ENCODE measurements around the gene AGBL2.
"Not testable (repeated sequence)": the region's sequence is repeated elsewhere in the genome, so short reads cannot be mapped to it uniquely, and the experiment has no call there.

Gene AGBL2

GRCh38 chr11:47689480-47689879, 25.7 kb downstream of the AGBL2 start:
- no peak for FAIRE-seq

- FAIRE-seq, result no peak
These were observed 26.2 kb downstream of the AGBL2 start for GRCh38 chr11:47688991-47689390.

- FAIRE-seq, result no peak
These were observed 27.1 kb downstream of the AGBL2 start for GRCh38 chr11:47688111-47688510.

- FAIRE-seq, result not testable (repeated sequence)
These were observed 28.5 kb downstream of the AGBL2 start for GRCh38 chr11:47686704-47687103.

- no peak for FAIRE-seq
These were observed 29.0 kb downstream of the AGBL2 start for GRCh38 chr11:47686151-47686550.

GRCh38 chr11:47675851-47676250, 39.3 kb downstream of the AGBL2 start:
- FAIRE-seq, result no peak

GRCh38 chr11:47672283-47672730, 42.9 kb downstream of the AGBL2 start:
- FAIRE-seq, result no peak

GRCh38 chr11:47669856-47670255, 45.3 kb downstream of the AGBL2 start:
- no peak for FAIRE-seq

GRCh38 chr11:47668665-47669064, 46.5 kb downstream of the AGBL2 start:
- FAIRE-seq, result no peak

GRCh38 chr11:47667555-47667954, 47.6 kb downstream of the AGBL2 start:
- FAIRE-seq, result no peak

GRCh38 chr11:47667135-47667534, 48.0 kb downstream of the AGBL2 start:
- no peak for FAIRE-seq

GRCh38 chr11:47664936-47665335, 50.2 kb downstream of the AGBL2 start:
- not testable (repeated sequence) for FAIRE-seq

- FAIRE-seq, result no peak
These were observed 53.9 kb downstream of the AGBL2 start for GRCh38 chr11:47661245-47661644.

- no peak for FAIRE-seq
These were observed 55.9 kb downstream of the AGBL2 start for GRCh38 chr11:47659276-47659675.

- FAIRE-seq, result no peak
These were observed 58.8 kb downstream of the AGBL2 start for GRCh38 chr11:47656260-47656885.

- no peak for FAIRE-seq
These were observed 63.2 kb downstream of the AGBL2 start for GRCh38 chr11:47651818-47652469.

- FAIRE-seq, result no peak
These were observed 65.9 kb downstream of the AGBL2 start for GRCh38 chr11:47649276-47649675.

GRCh38 chr11:47646019-47646418, 69.2 kb downstream of the AGBL2 start:
- no peak for FAIRE-seq

- FAIRE-seq, result no peak
These were observed 69.7 kb downstream of the AGBL2 start for GRCh38 chr11:47645500-47645899.

- FAIRE-seq, result no peak
These were observed 72.9 kb downstream of the AGBL2 start, which contains the start of gene MTCH2 for GRCh38 chr11:47642099-47642855. TSS of gene MTCH2 (minus strand) at chr11:47642559. CDS start at chr11:47642465, 94 bp downstream.

- FAIRE-seq, result no peak
These were observed 73.5 kb downstream of the AGBL2 start for GRCh38 chr11:47641600-47642098.

GRCh38 chr11:47640506-47640905, 74.7 kb downstream of the AGBL2 start:
- not testable (repeated sequence) for FAIRE-seq

GRCh38 chr11:47636331-47636730, 78.8 kb downstream of the AGBL2 start:
- not testable (repeated sequence) for FAIRE-seq
